Activated T-cell treated with anti-CD3 and anti-CD28 coated beads, Interleukin-2, amount 50 U/mL, for 24 hours (primary cell): Measurements from ENCODE around the gene METAP2.
A peak's percentile ranks its signal among the peaks of the same experiment; 100 is the strongest.
"Not testable (repeated sequence)": the region's sequence is repeated elsewhere in the genome, so short reads cannot be mapped to it uniquely, and the experiment has no call there.

Experiments used
- DNase-seq: peaks from one replicate; pipeline ENCODE4 v3.0.0-alpha.2; 2020
- H3K27ac Mint-ChIP-seq: 2 replicates; pipeline ENCODE4 v1.8.0; 2020; ENCODE audit warnings: mild to moderate bottlenecking, mixed read lengths
- H3K27me3 Mint-ChIP-seq: 2 replicates; pipeline ENCODE4 v1.8.0; 2020; ENCODE audit warnings: mixed read lengths
- H3K36me3 Mint-ChIP-seq: 2 replicates; pipeline ENCODE4 v1.8.0; 2020; ENCODE audit warnings: low read depth, mixed read lengths
- H3K4me1 Mint-ChIP-seq: 2 replicates; pipeline ENCODE4 v1.8.0; 2020; ENCODE audit warnings: low read depth, mixed read lengths
- H3K4me3 Mint-ChIP-seq: 2 replicates; pipeline ENCODE4 v1.8.0; 2020; ENCODE audit warnings: mild to moderate bottlenecking, moderate library complexity, mixed read lengths
- H3K9me3 Mint-ChIP-seq: 2 replicates; pipeline ENCODE4 v1.8.0; 2020; ENCODE audit warnings: mixed read lengths

Gene METAP2

DNA sequence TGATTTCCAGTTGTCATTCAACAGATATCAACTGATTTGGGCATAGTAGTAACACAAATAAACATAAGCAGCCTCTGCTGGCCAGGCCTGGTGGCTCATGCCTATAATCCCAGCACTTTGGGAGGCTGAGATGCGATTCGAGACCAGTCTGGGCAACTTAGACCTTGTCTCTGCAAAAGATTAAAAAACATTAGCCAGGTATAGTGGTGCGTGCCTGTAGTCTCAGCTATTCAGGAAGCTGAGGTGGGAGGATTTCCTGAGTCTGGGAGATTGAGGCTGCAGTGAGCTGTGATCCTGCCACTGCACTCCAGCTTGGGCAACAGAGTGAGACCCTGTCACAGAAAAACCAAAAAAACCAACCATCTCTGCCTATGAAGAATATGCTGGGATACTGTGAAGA is 7.1 kb downstream of the METAP2 start:
- Mint-ChIP-seq H3K4me1 (peaks cover 67% of the 10 kb centered on the region), H3K27me3 (no peaks in the 10 kb centered on the region), H3K27ac (peak overlapping the region; percentile 87), H3K9me3 (no peaks in the 10 kb centered on the region), H3K36me3 (peaks cover 96% of the 10 kb centered on the region), H3K4me3 (no peak overlapping the region)
- no peak for DNase-seq

DNA sequence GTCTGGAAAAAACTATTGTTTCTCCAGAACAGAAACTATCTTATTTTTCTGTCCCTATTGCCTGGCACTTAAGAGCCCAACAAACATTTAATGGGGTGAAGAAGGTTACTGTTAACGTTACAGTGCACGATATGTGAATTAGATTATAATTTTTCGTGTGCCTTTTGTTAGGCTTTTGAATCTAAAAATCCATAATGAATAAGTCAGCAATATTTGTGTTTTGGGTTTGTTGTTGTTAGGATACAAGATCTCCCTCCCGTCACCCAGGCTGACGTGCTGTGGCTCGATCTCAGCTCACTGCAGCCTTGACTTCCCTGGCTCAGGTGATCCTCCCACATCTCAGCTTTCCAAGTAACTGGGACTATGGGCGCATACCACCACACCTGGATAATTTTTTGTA is 7.9 kb downstream of the METAP2 start:
- no peaks in the 10 kb centered on the region for H3K27me3 Mint-ChIP-seq
- no peak overlapping the region for H3K4me3 Mint-ChIP-seq
- peak overlapping the region; percentile 40 for H3K27ac Mint-ChIP-seq
- no peak for DNase-seq
- H3K4me1 Mint-ChIP-seq, result peaks cover 60% of the 10 kb centered on the region
- H3K36me3 Mint-ChIP-seq, result peaks cover 96% of the 10 kb centered on the region
- H3K9me3 Mint-ChIP-seq, result no peaks in the 10 kb centered on the region

DNA sequence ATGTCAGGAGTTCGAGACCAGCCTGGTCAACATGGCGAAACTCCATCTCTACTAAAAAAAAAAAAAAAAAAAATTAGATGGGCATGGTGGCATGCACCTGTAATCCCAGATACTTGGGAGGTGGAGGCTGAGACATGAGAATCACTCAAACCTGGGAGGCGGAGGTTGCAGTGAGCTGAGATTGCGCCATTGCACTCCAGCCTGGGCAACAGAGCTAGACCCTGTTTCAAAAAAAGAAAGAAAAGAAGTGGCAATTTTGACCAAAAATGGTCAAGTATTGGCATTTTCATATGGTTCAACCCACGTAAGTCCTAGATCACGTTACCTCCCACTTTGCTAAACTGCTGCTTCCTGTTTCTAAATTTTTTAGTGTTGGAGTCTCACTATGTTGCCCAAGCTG is 8.6 kb downstream of the METAP2 start:
- H3K27ac Mint-ChIP-seq, result not testable (repeated sequence)
- peaks cover 95% of the 10 kb centered on the region for H3K36me3 Mint-ChIP-seq

GRCh38 chr12:95484524-95484923 is 10.6 kb downstream of the METAP2 start:
- Mint-ChIP-seq H3K27me3 (no peaks in the 10 kb centered on the region), H3K4me1 (peaks cover 36% of the 10 kb centered on the region), H3K27ac (peak overlapping the region; percentile 44), H3K9me3 (no peaks in the 10 kb centered on the region), H3K4me3 (no peak overlapping the region), H3K36me3 (peaks cover 94% of the 10 kb centered on the region)
- DNase-seq, result no peak

More for the DNA sequence above, 8.6 kb downstream of the METAP2 start:
- H3K4me1 Mint-ChIP-seq, result peaks cover 55% of the 10 kb centered on the region
- not testable (repeated sequence) for H3K4me3 Mint-ChIP-seq, H3K9me3 Mint-ChIP-seq, DNase-seq, H3K27me3 Mint-ChIP-seq

GRCh38 chr12:95487024-95487423 is 13.1 kb downstream of the METAP2 start:
- Mint-ChIP-seq H3K27ac (peak overlapping the region; percentile 37), H3K4me1 (peaks cover 19% of the 10 kb centered on the region), H3K9me3 (no peaks in the 10 kb centered on the region), H3K27me3 (no peaks in the 10 kb centered on the region), H3K36me3 (peaks cover 94% of the 10 kb centered on the region), H3K4me3 (no peak overlapping the region)
- no peak for DNase-seq

- no peak for DNase-seq
- Mint-ChIP-seq H3K27ac (no peak overlapping the region), H3K36me3 (peaks cover 95% of the 10 kb centered on the region), H3K27me3 (no peaks in the 10 kb centered on the region), H3K9me3 (no peaks in the 10 kb centered on the region), H3K4me1 (peaks cover 11% of the 10 kb centered on the region), H3K4me3 (no peak overlapping the region)
These were observed 18.5 kb downstream of the METAP2 start for GRCh38 chr12:95492462-95492861.

GRCh38 chr12:95494888-95495287 is 20.9 kb downstream of the METAP2 start:
- Mint-ChIP-seq H3K4me3 (no peak overlapping the region), H3K4me1 (peaks cover 24% of the 10 kb centered on the region), H3K27ac (no peak overlapping the region), H3K9me3 (no peaks in the 10 kb centered on the region), H3K36me3 (peaks cover 92% of the 10 kb centered on the region), H3K27me3 (no peaks in the 10 kb centered on the region)
- DNase-seq, result no peak

DNA sequence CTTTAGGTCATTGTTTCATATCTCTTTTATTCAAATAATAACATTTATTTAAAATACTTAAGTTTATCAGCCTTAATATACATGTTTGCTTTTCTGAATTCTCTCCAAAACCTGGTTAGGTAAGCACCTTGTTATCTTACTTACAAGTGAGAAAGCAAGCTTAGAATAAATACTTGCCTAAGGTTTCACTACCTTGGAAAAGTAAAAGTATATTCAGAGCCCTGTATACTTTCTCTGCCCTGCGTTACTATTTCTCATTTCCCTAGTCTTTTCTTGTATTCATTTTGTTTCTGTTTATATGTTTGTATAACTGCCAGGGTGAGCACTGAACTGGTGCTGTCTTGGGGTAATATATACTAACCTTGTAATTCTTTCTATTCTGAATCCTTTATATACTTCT is 21.5 kb downstream of the METAP2 start:
- peaks cover 28% of the 10 kb centered on the region for H3K4me1 Mint-ChIP-seq
- peaks cover 92% of the 10 kb centered on the region for H3K36me3 Mint-ChIP-seq
- H3K9me3 Mint-ChIP-seq, result peaks cover 2% of the 10 kb centered on the region
- H3K27ac Mint-ChIP-seq, result no peak overlapping the region
- no peaks in the 10 kb centered on the region for H3K27me3 Mint-ChIP-seq
- H3K4me3 Mint-ChIP-seq, result no peak overlapping the region
- no peak for DNase-seq

DNA sequence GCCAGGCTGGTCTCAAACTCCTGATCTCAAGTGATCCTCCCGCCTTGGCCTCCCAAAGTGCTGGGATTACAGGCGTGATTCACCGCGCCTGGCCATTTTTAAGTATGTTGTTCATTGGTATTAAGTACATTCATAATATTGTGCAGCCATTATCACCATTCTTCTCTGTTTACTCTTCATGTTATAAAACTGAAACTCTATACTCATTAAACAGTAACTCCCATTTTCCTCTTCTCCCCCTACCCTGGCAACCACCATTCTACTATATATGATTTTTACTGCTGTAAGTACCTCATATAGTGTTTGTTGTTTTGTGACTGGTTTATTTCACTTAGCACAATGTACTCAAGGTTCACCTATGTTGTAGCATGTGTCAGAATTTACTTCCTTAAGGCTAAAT is 23.1 kb downstream of the METAP2 start:
- Mint-ChIP-seq H3K27me3 (no peaks in the 10 kb centered on the region), H3K36me3 (peaks cover 82% of the 10 kb centered on the region), H3K4me1 (peaks cover 27% of the 10 kb centered on the region), H3K27ac (no peak overlapping the region), H3K9me3 (peaks cover 2% of the 10 kb centered on the region), H3K4me3 (no peak overlapping the region)
- no peak for DNase-seq

DNA sequence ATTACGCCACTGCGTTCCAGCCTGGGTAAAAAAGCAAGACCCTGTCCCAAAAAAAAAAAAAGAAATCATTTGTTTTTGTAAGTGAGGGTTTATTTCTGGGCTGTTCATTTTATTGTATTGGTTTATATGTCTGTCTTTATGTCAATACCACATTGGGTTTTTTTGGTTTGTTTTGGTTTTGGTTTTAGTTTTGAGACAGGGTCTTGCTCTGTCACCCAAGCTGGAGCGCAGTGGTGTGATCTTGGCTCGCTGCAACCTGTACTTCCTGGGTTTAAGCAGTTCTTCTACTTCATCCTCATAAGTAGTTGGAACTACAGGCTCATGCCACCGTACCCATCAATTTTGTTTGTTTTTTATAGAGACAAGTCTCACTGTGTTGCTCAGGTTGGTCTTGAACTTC is 25.0 kb downstream of the METAP2 start:
- Mint-ChIP-seq H3K4me3 (no peak overlapping the region), H3K27ac (no peak overlapping the region), H3K27me3 (no peaks in the 10 kb centered on the region), H3K36me3 (peaks cover 84% of the 10 kb centered on the region), H3K4me1 (peaks cover 36% of the 10 kb centered on the region), H3K9me3 (peaks cover 2% of the 10 kb centered on the region)
- no peak for DNase-seq

DNA sequence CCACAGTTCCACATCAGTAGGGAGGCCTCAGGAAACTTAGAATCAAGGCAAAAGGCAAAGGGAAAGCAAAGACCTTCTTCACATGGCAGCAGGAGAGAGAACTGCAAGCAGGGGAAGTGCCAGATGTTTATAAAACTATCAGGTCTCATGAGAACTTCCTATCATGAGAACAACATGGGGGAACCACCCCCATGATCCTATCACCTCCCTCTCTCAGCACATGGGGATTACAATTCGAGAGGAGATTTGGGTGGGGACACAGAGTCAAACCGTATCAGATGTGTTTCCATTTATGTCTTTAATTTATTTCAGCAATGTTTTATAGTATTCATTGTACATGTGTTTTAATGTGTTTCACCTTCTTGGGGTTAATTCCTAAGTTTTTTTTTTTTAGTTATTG is 25.8 kb downstream of the METAP2 start:
- H3K36me3 Mint-ChIP-seq, result peaks cover 85% of the 10 kb centered on the region

GRCh38 chr12:95504140-95504539 is 30.2 kb downstream of the METAP2 start:
- peaks cover 86% of the 10 kb centered on the region for H3K36me3 Mint-ChIP-seq
- H3K27ac Mint-ChIP-seq, result no peak overlapping the region
- no peak overlapping the region for H3K4me3 Mint-ChIP-seq
- peaks cover 23% of the 10 kb centered on the region for H3K4me1 Mint-ChIP-seq
- peaks cover 2% of the 10 kb centered on the region for H3K9me3 Mint-ChIP-seq
- H3K27me3 Mint-ChIP-seq, result no peaks in the 10 kb centered on the region
- DNase-seq, result no peak

More for the DNA sequence above, 25.8 kb downstream of the METAP2 start:
- Mint-ChIP-seq H3K4me3 (no peak overlapping the region), H3K27ac (peak overlapping the region; percentile 4), H3K4me1 (peaks cover 36% of the 10 kb centered on the region), H3K27me3 (no peaks in the 10 kb centered on the region), H3K9me3 (peaks cover 2% of the 10 kb centered on the region)
- DNase-seq, result no peak

DNA sequence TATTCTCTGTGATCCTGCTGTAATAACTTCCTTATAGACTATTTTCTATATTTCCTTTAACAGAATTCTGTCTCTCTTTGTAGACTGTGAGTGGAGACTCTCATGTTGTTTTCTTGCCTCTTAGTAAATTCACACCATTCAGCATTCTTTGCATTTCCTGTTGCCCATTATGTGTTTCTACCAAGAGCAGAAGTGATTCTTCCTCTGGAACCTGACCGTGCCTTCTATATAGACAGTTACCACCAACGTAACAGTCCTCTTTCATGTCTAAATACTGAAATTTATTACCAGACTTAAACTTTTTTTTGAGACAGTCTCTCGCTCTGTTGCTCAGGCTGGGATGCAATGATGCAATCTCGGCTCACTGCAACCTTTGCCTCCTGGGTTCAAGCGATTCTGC is 31.1 kb downstream of the METAP2 start:
- no peaks in the 10 kb centered on the region for H3K27me3 Mint-ChIP-seq
- peak overlapping the region; percentile 42 for H3K27ac Mint-ChIP-seq
- no peak for DNase-seq
- peaks cover 2% of the 10 kb centered on the region for H3K9me3 Mint-ChIP-seq
- H3K4me3 Mint-ChIP-seq, result no peak overlapping the region
- H3K4me1 Mint-ChIP-seq, result peaks cover 20% of the 10 kb centered on the region
- H3K36me3 Mint-ChIP-seq, result peaks cover 86% of the 10 kb centered on the region

DNA sequence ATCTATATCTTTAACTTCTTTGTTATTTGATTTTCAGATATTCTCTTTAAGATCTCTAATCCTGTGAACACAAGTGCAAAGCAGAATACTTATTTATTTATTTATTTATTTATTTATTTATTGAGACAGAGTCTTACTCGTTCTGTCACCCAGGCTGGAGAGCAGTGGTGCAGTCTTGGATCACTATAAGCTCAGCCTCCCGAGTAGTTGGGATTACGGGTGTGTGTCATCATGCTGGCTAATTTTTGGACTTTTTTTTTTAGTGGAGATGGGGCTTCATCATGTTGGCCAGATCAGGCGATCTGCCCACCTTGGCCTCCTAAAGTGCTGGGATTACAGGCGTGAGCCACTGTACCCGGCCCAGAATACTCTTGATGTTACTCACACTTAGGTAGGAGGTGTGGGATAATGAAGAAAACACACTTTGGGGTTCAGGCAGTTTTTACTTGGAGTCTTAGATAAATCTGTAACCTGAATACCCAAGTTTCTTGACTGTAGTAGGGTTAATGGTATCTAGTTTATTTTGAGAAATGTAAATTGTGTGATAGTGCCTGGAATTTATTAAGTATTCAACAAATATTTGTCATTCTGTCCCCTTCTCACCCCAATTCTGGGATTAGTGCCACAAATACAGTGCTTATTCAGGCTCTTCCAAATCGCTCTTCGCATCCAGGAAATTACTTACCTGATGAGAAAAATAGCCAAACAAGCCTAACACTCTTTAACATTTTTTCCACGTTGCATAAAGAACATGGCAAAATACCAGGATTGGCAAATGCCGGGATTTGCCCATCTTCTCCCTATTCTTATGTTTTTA is 33.0 kb downstream of the METAP2 start:
- Mint-ChIP-seq H3K4me1 (peaks cover 13% of the 10 kb centered on the region), H3K27me3 (no peaks in the 10 kb centered on the region), H3K36me3 (peaks cover 95% of the 10 kb centered on the region), H3K4me3 (no peak overlapping the region), H3K27ac (peak overlapping the region; percentile 37), H3K9me3 (no peaks in the 10 kb centered on the region)
- DNase-seq, result no peak

GRCh38 chr12:95509300-95509699 is 35.3 kb downstream of the METAP2 start:
- H3K36me3 Mint-ChIP-seq, result peaks cover 95% of the 10 kb centered on the region
- no peak for DNase-seq
- no peaks in the 10 kb centered on the region for H3K9me3 Mint-ChIP-seq
- H3K4me1 Mint-ChIP-seq, result peaks cover 3% of the 10 kb centered on the region
- H3K27ac Mint-ChIP-seq, result no peak overlapping the region
- H3K4me3 Mint-ChIP-seq, result no peak overlapping the region
- H3K27me3 Mint-ChIP-seq, result no peaks in the 10 kb centered on the region
